ENCODE measurements around the gene CEBPG.

- TF ChIP-seq CTCF (conservative IDR thresholded peaks at IDR 0.05) (no peak), EZH2 (IDR thresholded peaks at IDR 0.05; ENCODE audit: low read depth) (no peak)
These were observed 44.2 kb downstream of the CEBPG start for GRCh38 chr19:33417751-33418150.
